GM10266 (cell line): Measurements from ENCODE around the gene P2RY12.

ENCODE experiments used
- DNase-seq: peaks from one replicate; pipeline ENCODE4 v3.0.0; 2012; ENCODE audit errors: extremely low spot score
- TF ChIP-seq, protein P1 (sequence below): IDR thresholded peaks from 2 replicates; pipeline ENCODE4 v1.5.1; 2012; ENCODE audit warnings: mild to moderate bottlenecking, low read depth; ENCODE audit not compliant: control insufficient read depth, insufficient read depth; ENCODE audit errors: missing control alignments

P2RY12 gene

GRCh38 chr3:151383111-151383510 is 1.4 kb downstream of the P2RY12 start:
- TF ChIP-seq, protein P1, sequence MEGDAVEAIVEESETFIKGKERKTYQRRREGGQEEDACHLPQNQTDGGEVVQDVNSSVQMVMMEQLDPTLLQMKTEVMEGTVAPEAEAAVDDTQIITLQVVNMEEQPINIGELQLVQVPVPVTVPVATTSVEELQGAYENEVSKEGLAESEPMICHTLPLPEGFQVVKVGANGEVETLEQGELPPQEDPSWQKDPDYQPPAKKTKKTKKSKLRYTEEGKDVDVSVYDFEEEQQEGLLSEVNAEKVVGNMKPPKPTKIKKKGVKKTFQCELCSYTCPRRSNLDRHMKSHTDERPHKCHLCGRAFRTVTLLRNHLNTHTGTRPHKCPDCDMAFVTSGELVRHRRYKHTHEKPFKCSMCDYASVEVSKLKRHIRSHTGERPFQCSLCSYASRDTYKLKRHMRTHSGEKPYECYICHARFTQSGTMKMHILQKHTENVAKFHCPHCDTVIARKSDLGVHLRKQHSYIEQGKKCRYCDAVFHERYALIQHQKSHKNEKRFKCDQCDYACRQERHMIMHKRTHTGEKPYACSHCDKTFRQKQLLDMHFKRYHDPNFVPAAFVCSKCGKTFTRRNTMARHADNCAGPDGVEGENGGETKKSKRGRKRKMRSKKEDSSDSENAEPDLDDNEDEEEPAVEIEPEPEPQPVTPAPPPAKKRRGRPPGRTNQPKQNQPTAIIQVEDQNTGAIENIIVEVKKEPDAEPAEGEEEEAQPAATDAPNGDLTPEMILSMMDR: no peak
- DNase-seq: no peak

DNA sequence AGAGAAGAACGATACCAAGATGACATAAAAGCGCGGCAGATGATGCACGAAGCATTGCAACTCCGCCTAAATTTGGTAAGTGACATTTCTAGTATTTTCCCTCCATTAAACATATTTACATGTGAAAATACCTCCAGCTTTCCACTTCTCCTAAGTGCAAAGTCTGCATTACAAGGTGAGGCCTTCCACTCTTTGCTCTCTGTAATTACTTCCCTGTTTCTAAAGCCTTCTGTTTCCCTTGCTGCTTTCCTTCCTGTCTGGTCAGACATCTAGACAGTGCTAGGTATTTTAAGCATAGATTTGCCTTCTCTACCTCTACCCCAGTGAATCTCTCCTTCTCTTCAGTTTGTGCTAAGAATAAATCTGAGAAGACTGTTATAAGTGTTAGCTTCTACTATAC is 1.9 kb downstream of the P2RY12 start:
- TF ChIP-seq, protein P1: no peak
- no peak for DNase-seq

- DNase-seq: no peak
- TF ChIP-seq, protein P1: peak; percentile 64
Observed at GRCh38 chr3:151379083-151379734, 5.3 kb downstream of the P2RY12 start.

GRCh38 chr3:151377768-151378385 is 6.7 kb downstream of the P2RY12 start:
- TF ChIP-seq, protein P1: no peak
- DNase-seq: peak; percentile 8

GRCh38 chr3:151372063-151372820 is 12.3 kb downstream of the P2RY12 start:
- DNase-seq: no peak
- TF ChIP-seq, protein P1: no peak

DNA sequence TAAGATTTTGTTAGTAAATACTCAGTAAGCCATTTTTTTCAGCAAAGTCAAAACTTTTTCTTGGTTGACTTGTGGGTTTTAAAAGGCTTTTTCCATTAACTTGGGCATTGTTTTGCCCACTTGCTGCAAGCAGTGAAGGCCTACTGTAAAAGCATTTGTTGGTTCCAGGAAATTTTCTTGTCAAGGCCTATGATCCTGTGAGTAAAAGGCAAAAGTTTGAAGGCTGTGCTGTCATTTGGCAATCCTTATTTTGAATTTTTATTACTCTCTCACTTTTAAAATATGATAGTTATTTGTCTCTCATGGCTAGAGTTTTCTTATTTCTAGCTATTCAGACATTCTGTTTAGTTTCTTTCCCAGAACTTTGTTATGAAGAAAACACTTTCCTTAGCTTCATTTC is 13.0 kb downstream of the P2RY12 start:
- DNase-seq: no peak
- TF ChIP-seq, protein P1: no peak

DNA sequence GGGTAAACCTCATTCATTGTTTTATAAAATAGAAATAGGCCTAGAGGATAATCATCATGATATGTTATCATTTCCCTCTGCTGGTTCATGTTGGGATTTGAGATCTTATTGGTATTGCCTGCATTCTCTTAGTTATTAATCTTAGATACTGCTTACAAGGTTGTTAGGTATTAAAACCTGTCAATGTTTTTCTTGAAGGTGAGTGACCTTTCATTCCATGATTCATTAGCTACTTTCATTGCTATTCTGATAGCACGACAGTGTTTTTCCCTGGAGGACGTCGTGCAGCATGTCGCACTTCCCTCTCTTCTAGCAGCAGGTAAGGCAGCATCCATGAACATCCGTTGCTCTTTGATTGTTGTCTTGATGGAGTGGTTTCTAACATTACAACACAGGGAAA is 17.1 kb downstream of the P2RY12 start:
- TF ChIP-seq, protein P1: no peak
- DNase-seq: no peak
